Measurements from ENCODE around the gene BTNL8. TPM values are rescaled to one million over a fixed set of nuclear protein-coding genes. Genes with fewer than 3 reads are reported as not detected.

Gene BTNL8
- total RNA-seq, 1 donor from 2014 or later: 0.87 TPM

DNA sequence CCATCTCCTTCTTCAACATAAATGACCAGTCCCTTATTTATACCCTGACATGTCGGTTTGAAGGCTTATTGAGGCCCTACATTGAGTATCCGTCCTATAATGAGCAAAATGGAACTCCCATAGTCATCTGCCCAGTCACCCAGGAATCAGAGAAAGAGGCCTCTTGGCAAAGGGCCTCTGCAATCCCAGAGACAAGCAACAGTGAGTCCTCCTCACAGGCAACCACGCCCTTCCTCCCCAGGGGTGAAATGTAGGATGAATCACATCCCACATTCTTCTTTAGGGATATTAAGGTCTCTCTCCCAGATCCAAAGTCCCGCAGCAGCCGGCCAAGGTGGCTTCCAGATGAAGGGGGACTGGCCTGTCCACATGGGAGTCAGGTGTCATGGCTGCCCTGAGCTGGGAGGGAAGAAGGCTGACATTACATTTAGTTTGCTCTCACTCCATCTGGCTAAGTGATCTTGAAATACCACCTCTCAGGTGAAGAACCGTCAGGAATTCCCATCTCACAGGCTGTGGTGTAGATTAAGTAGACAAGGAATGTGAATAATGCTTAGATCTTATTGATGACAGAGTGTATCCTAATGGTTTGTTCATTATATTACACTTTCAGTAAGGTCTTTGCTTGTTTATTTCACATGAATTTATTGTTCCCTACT is 51.5 kb downstream of the BTNL8 start:
- H3K27ac Mint-ChIP-seq: no peak overlapping the region
- H3K27me3 Mint-ChIP-seq: peaks cover 25% of the 10 kb centered on the region
- DNase-seq (ENCODE audit: extremely low spot score, unreplicated experiment): no peak
- H3K4me3 Mint-ChIP-seq: no peak overlapping the region
- no peaks in the 10 kb centered on the region for H3K4me1 Mint-ChIP-seq (ENCODE audit: unreplicated experiment)
- no peak for TF ChIP-seq CTCF (conservative IDR thresholded peaks at IDR 0.05)
- H3K36me3 Mint-ChIP-seq: no peaks in the 10 kb centered on the region
- H3K9me3 Mint-ChIP-seq: no peaks in the 10 kb centered on the region

DNA sequence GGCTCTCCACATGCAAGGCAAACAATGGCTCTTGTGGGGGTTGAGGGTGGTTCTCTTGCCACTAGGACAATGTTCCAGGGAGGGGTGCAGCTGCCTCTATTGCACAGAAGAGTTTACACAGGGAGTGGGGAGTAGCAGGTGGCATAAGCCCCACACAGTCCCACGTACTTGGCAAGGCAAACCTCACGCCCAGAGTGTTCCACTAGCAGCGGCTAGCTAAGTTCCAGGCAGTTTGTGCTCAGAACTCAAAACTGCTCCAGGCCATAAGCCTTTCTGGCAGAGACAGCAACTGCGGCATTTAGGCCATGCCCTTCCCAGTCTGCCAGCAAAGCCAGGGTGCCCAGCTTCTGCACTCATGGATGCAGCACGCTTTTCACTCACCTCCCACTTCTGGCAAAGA is 60.7 kb downstream of the BTNL8 start:
- Mint-ChIP-seq H3K27ac (no peak overlapping the region), H3K36me3 (no peaks in the 10 kb centered on the region), H3K9me3 (no peaks in the 10 kb centered on the region), H3K4me1 (ENCODE audit: unreplicated experiment) (no peaks in the 10 kb centered on the region), H3K27me3 (peaks cover 21% of the 10 kb centered on the region), H3K4me3 (no peak overlapping the region)
- no peak for DNase-seq (ENCODE audit: extremely low spot score, unreplicated experiment)
- TF ChIP-seq CTCF (conservative IDR thresholded peaks at IDR 0.05): no peak

DNA sequence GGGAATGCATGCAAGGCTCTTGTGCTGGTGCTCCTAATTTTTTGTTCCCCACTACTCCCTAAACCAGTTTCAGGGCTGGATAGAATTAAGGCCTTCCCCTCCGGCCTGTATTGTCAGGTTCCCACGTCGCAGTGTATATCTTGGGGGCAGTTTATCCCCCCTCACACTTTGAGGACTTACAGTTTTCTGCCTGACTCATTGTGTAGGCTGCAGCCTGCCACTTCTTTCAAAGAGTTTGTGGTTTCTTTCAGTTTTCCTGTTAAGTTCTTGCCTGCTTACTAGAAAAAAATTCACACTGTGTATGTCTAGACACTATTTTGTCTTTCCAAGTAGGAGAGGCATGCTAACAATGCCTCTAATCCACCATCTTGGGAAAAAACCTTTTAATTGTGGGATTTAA is 61.2 kb downstream of the BTNL8 start:
- Mint-ChIP-seq H3K27ac (no peak overlapping the region), H3K36me3 (no peaks in the 10 kb centered on the region), H3K9me3 (no peaks in the 10 kb centered on the region), H3K27me3 (peaks cover 20% of the 10 kb centered on the region), H3K4me1 (ENCODE audit: unreplicated experiment) (no peaks in the 10 kb centered on the region), H3K4me3 (no peak overlapping the region)
- no peak for DNase-seq (ENCODE audit: extremely low spot score, unreplicated experiment)
- no peak for TF ChIP-seq CTCF (conservative IDR thresholded peaks at IDR 0.05)

- H3K27me3 Mint-ChIP-seq: peaks cover 6% of the 10 kb centered on the region
- H3K4me3 Mint-ChIP-seq: no peak overlapping the region
- no peaks in the 10 kb centered on the region for H3K4me1 Mint-ChIP-seq (ENCODE audit: unreplicated experiment)
- no peaks in the 10 kb centered on the region for H3K36me3 Mint-ChIP-seq
- no peak for DNase-seq (ENCODE audit: extremely low spot score, unreplicated experiment)
- no peak overlapping the region for H3K27ac Mint-ChIP-seq
- TF ChIP-seq CTCF (conservative IDR thresholded peaks at IDR 0.05): no peak
- peaks cover 4% of the 10 kb centered on the region for H3K9me3 Mint-ChIP-seq
Measured at GRCh38 chr5:180969406-180969805, 70.4 kb downstream of the BTNL8 start.

DNA sequence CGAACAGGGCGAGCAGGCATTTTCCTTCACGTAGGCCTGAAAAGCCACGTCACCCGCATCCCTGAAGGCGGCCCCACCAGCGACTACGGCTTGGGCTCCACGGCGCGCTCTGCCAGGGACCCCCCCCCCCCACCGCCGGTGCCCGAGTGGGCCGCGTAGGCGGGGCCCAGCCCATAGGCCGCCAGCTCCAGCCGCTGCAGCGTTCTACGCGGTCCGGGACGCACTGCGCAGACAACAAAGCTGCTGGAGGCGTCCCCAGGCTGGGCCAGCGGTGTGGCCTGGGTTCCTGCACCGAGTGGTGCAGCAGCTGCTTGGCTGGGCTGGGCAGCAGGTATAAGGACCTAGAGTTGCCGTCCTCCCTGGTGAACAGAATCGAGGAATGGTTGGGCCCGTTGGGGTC is 71.4 kb downstream of the BTNL8 start:
- Mint-ChIP-seq H3K27ac (no peak overlapping the region), H3K9me3 (peaks cover 4% of the 10 kb centered on the region), H3K4me1 (ENCODE audit: unreplicated experiment) (no peaks in the 10 kb centered on the region), H3K36me3 (no peaks in the 10 kb centered on the region), H3K4me3 (no peak overlapping the region), H3K27me3 (peaks cover 6% of the 10 kb centered on the region)
- TF ChIP-seq CTCF (conservative IDR thresholded peaks at IDR 0.05): no peak
- no peak for DNase-seq (ENCODE audit: extremely low spot score, unreplicated experiment)

DNA sequence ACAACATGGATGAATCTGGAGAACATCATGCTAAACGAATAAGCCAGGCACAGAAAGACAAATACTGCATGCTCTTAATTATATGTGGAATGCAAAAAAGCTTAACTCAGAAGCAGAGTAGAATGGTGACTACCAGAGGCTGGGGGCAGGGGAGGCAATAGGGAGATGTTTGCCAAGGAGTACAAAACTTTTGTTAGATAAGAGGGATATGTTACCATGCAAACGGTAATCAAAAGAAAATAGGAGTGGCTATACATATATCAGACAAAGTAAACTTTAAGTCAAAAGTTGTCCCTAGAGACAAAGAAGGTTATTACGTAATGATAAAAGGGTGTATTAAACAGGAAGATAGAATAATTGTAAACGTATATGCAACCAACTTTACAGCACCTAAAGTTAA is 71.9 kb downstream of the BTNL8 start:
- no peaks in the 10 kb centered on the region for H3K4me1 Mint-ChIP-seq (ENCODE audit: unreplicated experiment)
- no peak for DNase-seq (ENCODE audit: extremely low spot score, unreplicated experiment)
- peaks cover 4% of the 10 kb centered on the region for H3K9me3 Mint-ChIP-seq
- no peaks in the 10 kb centered on the region for H3K36me3 Mint-ChIP-seq
- no peak for TF ChIP-seq CTCF (conservative IDR thresholded peaks at IDR 0.05)
- H3K27me3 Mint-ChIP-seq: peaks cover 9% of the 10 kb centered on the region
- no peak overlapping the region for H3K27ac Mint-ChIP-seq
- H3K4me3 Mint-ChIP-seq: no peak overlapping the region
